ENCODE results near the gene NDUFA5. TPM values are rescaled to one million over a fixed set of nuclear protein-coding genes. Genes with fewer than 3 reads are reported as not detected.
"Not testable (repeated sequence)": the region's sequence is repeated elsewhere in the genome, so short reads cannot be mapped to it uniquely, and the experiment has no call there.

NDUFA5 gene
- total and polyA plus RNA-seq, 2 donors (not counting 1 experiment from before 2014, with no cell fraction given): 35.8 to 45.4 TPM

GRCh38 chr7:123533929-123534382, 23.7 kb downstream of the NDUFA5 start:
- no peak for TF ChIP-seq EZH2 (IDR thresholded peaks at IDR 0.05; ENCODE audit: low read length, missing control alignments)
- TF ChIP-seq CTCF (conservative IDR thresholded peaks at IDR 0.05 in 1 of 2, IDR thresholded peaks at IDR 0.05 in 1 of 2; ENCODE audit: low read depth in 1 of 2, low read length in 2 of 2): no peak
- Histone ChIP-seq H3K9ac (ENCODE audit: insufficient read depth, low read length) (peak overlapping the region; percentile 55), H3K36me3 (ENCODE audit: control insufficient read depth, insufficient read depth, low read length) (no peaks in the 10 kb centered on the region), H4K20me1 (ENCODE audit: control insufficient read depth, extremely low read depth, insufficient read depth, low read length) (no peaks in the 10 kb centered on the region), H3K27me3 (ENCODE audit: control insufficient read depth, insufficient read depth, low read length) (no peaks in the 10 kb centered on the region), H2AFZ (ENCODE audit: low read length) (peak overlapping the region; percentile 95), H3K4me2 (ENCODE audit: extremely low read depth, insufficient read depth, low read length) (peak overlapping the region; percentile 81), H3K9me3 (ENCODE audit: control insufficient read depth, insufficient read depth, low read depth, low read length) (no peaks in the 10 kb centered on the region), H3K27ac (ENCODE audit: insufficient read depth, low read length) (peak overlapping the region; percentile 75), H3K4me1 (ENCODE audit: control insufficient read depth, extremely low read depth, insufficient read depth, low read length) (peaks cover 4% of the 10 kb centered on the region), H3K4me3 (replicated peaks in 1 of 4; ENCODE audit: control extremely low read depth in 1 of 4, insufficient read depth in 1 of 4, low read depth in 3 of 4, low read length in 4 of 4) (peak overlapping the region; percentile 75 to 85 (median 78)), H3K79me2 (ENCODE audit: control insufficient read depth, insufficient read depth, low read length) (no peaks in the 10 kb centered on the region)
- peak in 1 of 2 donors; percentile 8 for DNase-seq (ENCODE audit: low read depth in 2 of 2)

- H3K79me2 ChIP-seq (ENCODE audit: control insufficient read depth, insufficient read depth, low read length): no peaks in the 10 kb centered on the region
- no peaks in the 10 kb centered on the region for H4K20me1 ChIP-seq (ENCODE audit: control insufficient read depth, extremely low read depth, insufficient read depth, low read length)
- H3K9ac ChIP-seq (ENCODE audit: insufficient read depth, low read length): no peak overlapping the region
- TF ChIP-seq CTCF (conservative IDR thresholded peaks at IDR 0.05 in 1 of 2, IDR thresholded peaks at IDR 0.05 in 1 of 2; ENCODE audit: low read depth in 1 of 2, low read length in 2 of 2): no peak
- no peak for TF ChIP-seq EZH2 (IDR thresholded peaks at IDR 0.05; ENCODE audit: low read length, missing control alignments)
- H2AFZ ChIP-seq (ENCODE audit: low read length): no peak overlapping the region
- H3K4me3 ChIP-seq (replicated peaks in 1 of 4; ENCODE audit: control extremely low read depth in 1 of 4, insufficient read depth in 1 of 4, low read depth in 3 of 4, low read length in 4 of 4): peak overlapping the region in 1 of 4 experiments; percentile 75
- no peaks in the 10 kb centered on the region for H3K36me3 ChIP-seq (ENCODE audit: control insufficient read depth, insufficient read depth, low read length)
- no peak for DNase-seq (ENCODE audit: low read depth in 2 of 2)
- H3K9me3 ChIP-seq (ENCODE audit: control insufficient read depth, insufficient read depth, low read depth, low read length): no peaks in the 10 kb centered on the region
- H3K4me2 ChIP-seq (ENCODE audit: extremely low read depth, insufficient read depth, low read length): no peak overlapping the region
- H3K27ac ChIP-seq (ENCODE audit: insufficient read depth, low read length): no peak overlapping the region
- peaks cover 4% of the 10 kb centered on the region for H3K4me1 ChIP-seq (ENCODE audit: control insufficient read depth, extremely low read depth, insufficient read depth, low read length)
- no peaks in the 10 kb centered on the region for H3K27me3 ChIP-seq (ENCODE audit: control insufficient read depth, insufficient read depth, low read length)
Measured at GRCh38 chr7:123533553-123533917, 24.1 kb downstream of the NDUFA5 start.

GRCh38 chr7:123532788-123533552, 24.6 kb downstream of the NDUFA5 start:
- H3K27ac ChIP-seq (ENCODE audit: insufficient read depth, low read length); H3K79me2 ChIP-seq (ENCODE audit: control insufficient read depth, insufficient read depth, low read length); H3K9me3 ChIP-seq (ENCODE audit: control insufficient read depth, insufficient read depth, low read depth, low read length); H3K36me3 ChIP-seq (ENCODE audit: control insufficient read depth, insufficient read depth, low read length); H3K4me1 ChIP-seq (ENCODE audit: control insufficient read depth, extremely low read depth, insufficient read depth, low read length); H2AFZ ChIP-seq (ENCODE audit: low read length); H3K27me3 ChIP-seq (ENCODE audit: control insufficient read depth, insufficient read depth, low read length); H4K20me1 ChIP-seq (ENCODE audit: control insufficient read depth, extremely low read depth, insufficient read depth, low read length): not testable (repeated sequence)
- H3K4me2 ChIP-seq (ENCODE audit: extremely low read depth, insufficient read depth, low read length): peak overlapping the region; percentile 64
- H3K9ac ChIP-seq (ENCODE audit: insufficient read depth, low read length): peak overlapping the region; percentile 23
- DNase-seq (ENCODE audit: low read depth in 2 of 2): peak in 1 of 2 donors; percentile 32
- peak overlapping the region; percentile 26 to 53 (median 40) for H3K4me3 ChIP-seq (replicated peaks in 1 of 4; ENCODE audit: control extremely low read depth in 1 of 4, insufficient read depth in 1 of 4, low read depth in 3 of 4, low read length in 4 of 4)

- not testable (repeated sequence) for H3K4me2 ChIP-seq (ENCODE audit: extremely low read depth, insufficient read depth, low read length); H3K9me3 ChIP-seq (ENCODE audit: control insufficient read depth, insufficient read depth, low read depth, low read length); DNase-seq (ENCODE audit: low read depth in 2 of 2); H3K27me3 ChIP-seq (ENCODE audit: control insufficient read depth, insufficient read depth, low read length); H3K9ac ChIP-seq (ENCODE audit: insufficient read depth, low read length); H3K27ac ChIP-seq (ENCODE audit: insufficient read depth, low read length); H3K79me2 ChIP-seq (ENCODE audit: control insufficient read depth, insufficient read depth, low read length); H4K20me1 ChIP-seq (ENCODE audit: control insufficient read depth, extremely low read depth, insufficient read depth, low read length); H3K36me3 ChIP-seq (ENCODE audit: control insufficient read depth, insufficient read depth, low read length); H3K4me1 ChIP-seq (ENCODE audit: control insufficient read depth, extremely low read depth, insufficient read depth, low read length)
- Histone ChIP-seq H2AFZ (ENCODE audit: low read length) (peak overlapping the region; percentile 23), H3K4me3 (replicated peaks in 1 of 4; ENCODE audit: control extremely low read depth in 1 of 4, insufficient read depth in 1 of 4, low read depth in 3 of 4, low read length in 4 of 4) (peak overlapping the region in 2 of 4 experiments; percentile 53 to 55)
Measured at GRCh38 chr7:123532343-123532742, 25.3 kb downstream of the NDUFA5 start.

- not testable (repeated sequence) for H3K4me1 ChIP-seq (ENCODE audit: control insufficient read depth, extremely low read depth, insufficient read depth, low read length); H2AFZ ChIP-seq (ENCODE audit: low read length); H3K4me3 ChIP-seq (replicated peaks in 1 of 4; ENCODE audit: control extremely low read depth in 1 of 4, insufficient read depth in 1 of 4, low read depth in 3 of 4, low read length in 4 of 4); DNase-seq (ENCODE audit: low read depth in 2 of 2); H3K27me3 ChIP-seq (ENCODE audit: control insufficient read depth, insufficient read depth, low read length); H3K9me3 ChIP-seq (ENCODE audit: control insufficient read depth, insufficient read depth, low read depth, low read length); H3K27ac ChIP-seq (ENCODE audit: insufficient read depth, low read length); H3K4me2 ChIP-seq (ENCODE audit: extremely low read depth, insufficient read depth, low read length); H4K20me1 ChIP-seq (ENCODE audit: control insufficient read depth, extremely low read depth, insufficient read depth, low read length); H3K36me3 ChIP-seq (ENCODE audit: control insufficient read depth, insufficient read depth, low read length); H3K79me2 ChIP-seq (ENCODE audit: control insufficient read depth, insufficient read depth, low read length); H3K9ac ChIP-seq (ENCODE audit: insufficient read depth, low read length)
Measured at GRCh38 chr7:123530035-123530591, 27.5 kb downstream of the NDUFA5 start.

Data from fibroblast of lung (primary cell).